ENCODE measurements around the gene ZNF638.

GRCh38 chr2:71484354-71484753, 152.8 kb downstream of the ZNF638 start:
- TF ChIP-seq, protein P1, sequence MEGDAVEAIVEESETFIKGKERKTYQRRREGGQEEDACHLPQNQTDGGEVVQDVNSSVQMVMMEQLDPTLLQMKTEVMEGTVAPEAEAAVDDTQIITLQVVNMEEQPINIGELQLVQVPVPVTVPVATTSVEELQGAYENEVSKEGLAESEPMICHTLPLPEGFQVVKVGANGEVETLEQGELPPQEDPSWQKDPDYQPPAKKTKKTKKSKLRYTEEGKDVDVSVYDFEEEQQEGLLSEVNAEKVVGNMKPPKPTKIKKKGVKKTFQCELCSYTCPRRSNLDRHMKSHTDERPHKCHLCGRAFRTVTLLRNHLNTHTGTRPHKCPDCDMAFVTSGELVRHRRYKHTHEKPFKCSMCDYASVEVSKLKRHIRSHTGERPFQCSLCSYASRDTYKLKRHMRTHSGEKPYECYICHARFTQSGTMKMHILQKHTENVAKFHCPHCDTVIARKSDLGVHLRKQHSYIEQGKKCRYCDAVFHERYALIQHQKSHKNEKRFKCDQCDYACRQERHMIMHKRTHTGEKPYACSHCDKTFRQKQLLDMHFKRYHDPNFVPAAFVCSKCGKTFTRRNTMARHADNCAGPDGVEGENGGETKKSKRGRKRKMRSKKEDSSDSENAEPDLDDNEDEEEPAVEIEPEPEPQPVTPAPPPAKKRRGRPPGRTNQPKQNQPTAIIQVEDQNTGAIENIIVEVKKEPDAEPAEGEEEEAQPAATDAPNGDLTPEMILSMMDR (IDR thresholded peaks at IDR 0.05 in 2 of 3, conservative IDR thresholded peaks at IDR 0.05 in 1 of 3; ENCODE audit: borderline replicate concordance in 1 of 3, insufficient read depth in 1 of 3, low read depth in 2 of 3, low read length in 2 of 3): no peak
- TF ChIP-seq TCF7L2 (IDR thresholded peaks at IDR 0.05; ENCODE audit: borderline replicate concordance, extremely low read depth, insufficient read depth, insufficient read length): no peak
- TF ChIP-seq ZNF274 (IDR thresholded peaks at IDR 0.05; ENCODE audit: low read depth, low read length): no peak
- no peak for TF ChIP-seq EZH2 (IDR thresholded peaks at IDR 0.05)
- no peak for TF ChIP-seq ELF1 (IDR thresholded peaks at IDR 0.05; ENCODE audit: borderline replicate concordance, low read depth)
- TF ChIP-seq POLR2A (IDR thresholded peaks at IDR 0.05; ENCODE audit: borderline replicate concordance, extremely low read depth, insufficient read depth, insufficient read length): no peak
